ENCODE measurements around the gene KANSL2. TPM values are rescaled to one million over a fixed set of nuclear protein-coding genes. Genes with fewer than 3 reads are reported as not detected.

KANSL2 gene
- total RNA-seq, 1 experiment from 2014 or later: 59.7 TPM

GRCh38 chr12:48618541-48618940 is 63.5 kb downstream of the KANSL2 start:
- DNase-seq: peak; percentile 78 to 87
- intact Hi-C loops (cut with micrococcal nuclease; ENCODE audit: unreplicated experiment): loop anchor here (1.0 to 10.0 kb wide), 3 partner anchors 76 to 334 kb away; no protein-coding TSS in a partner anchor
- Histone ChIP-seq H3K4me3 (ENCODE audit: low read depth, low read length) (no peak overlapping the region), H3K36me3 (ENCODE audit: control insufficient read depth, insufficient read depth, low read length) (no peaks in the 10 kb centered on the region), H3K9me3 (no peaks in the 10 kb centered on the region), H3K4me1 (no peaks in the 10 kb centered on the region), H3K27me3 (replicated peaks; ENCODE audit: control insufficient read depth, insufficient read depth, low read length) (no peaks in the 10 kb centered on the region)
- Mint-ChIP-seq H3K4me3 (ENCODE audit: unreplicated experiment) (no peak overlapping the region), H3K27me3 (ENCODE audit: insufficient read depth, unreplicated experiment) (peaks cover 29% of the 10 kb centered on the region), H3K27ac (ENCODE audit: unreplicated experiment) (no peak overlapping the region), H3K36me3 (ENCODE audit: insufficient read depth, unreplicated experiment) (no peaks in the 10 kb centered on the region), H3K4me1 (ENCODE audit: low read depth, unreplicated experiment) (no peaks in the 10 kb centered on the region), H3K9me3 (ENCODE audit: unreplicated experiment) (peaks cover 12% of the 10 kb centered on the region)
- no TSS peak for BruUV-seq (replicated peaks)
- peak; percentile 97 to 98 for TF ChIP-seq CTCF (IDR thresholded peaks at IDR 0.05; ENCODE audit: insufficient read depth in 1 of 2, low read depth in 1 of 2, low read length in 1 of 2, severe bottlenecking in 1 of 2, unreplicated experiment in 1 of 2)
- ChIA-PET CTCF (interaction anchor here (0.5 to 3.4 kb wide), 16 partner anchors 9 to 535 kb away, joined by 3 to 93 read pairs (median 3); no protein-coding TSS in a partner anchor), POLR2A (no interaction called here)

GRCh38 chr12:48615681-48616080 is 66.4 kb downstream of the KANSL2 start:
- H3K9me3 Mint-ChIP-seq (ENCODE audit: unreplicated experiment): peaks cover 28% of the 10 kb centered on the region
- Histone ChIP-seq H3K9me3 (peaks cover 4% of the 10 kb centered on the region; the same call in 1 of the 2 replicates), H3K36me3 (ENCODE audit: control insufficient read depth, insufficient read depth, low read length) (no peaks in the 10 kb centered on the region), H3K27me3 (replicated peaks; ENCODE audit: control insufficient read depth, insufficient read depth, low read length) (no peaks in the 10 kb centered on the region), H3K4me3 (ENCODE audit: low read depth, low read length) (no peak overlapping the region), H3K4me1 (no peaks in the 10 kb centered on the region)
- no peak overlapping the region for H3K27ac Mint-ChIP-seq (ENCODE audit: unreplicated experiment)
- no peak overlapping the region for H3K4me3 Mint-ChIP-seq (ENCODE audit: unreplicated experiment)
- peaks cover 7% of the 10 kb centered on the region for H3K4me1 Mint-ChIP-seq (ENCODE audit: low read depth, unreplicated experiment)
- no peak for TF ChIP-seq CTCF (IDR thresholded peaks at IDR 0.05; ENCODE audit: insufficient read depth in 1 of 2, low read depth in 1 of 2, low read length in 1 of 2, severe bottlenecking in 1 of 2, unreplicated experiment in 1 of 2)
- no peaks in the 10 kb centered on the region for H3K36me3 Mint-ChIP-seq (ENCODE audit: insufficient read depth, unreplicated experiment)
- ChIA-PET POLR2A (no interaction called here), CTCF (no interaction called here)
- intact Hi-C loops (cut with micrococcal nuclease; ENCODE audit: unreplicated experiment): loop anchor here (5.0 to 10.0 kb wide), 2 partner anchors 158 to 331 kb away; no protein-coding TSS in a partner anchor
- no TSS peak for BruUV-seq (replicated peaks)
- peaks cover 28% of the 10 kb centered on the region for H3K27me3 Mint-ChIP-seq (ENCODE audit: insufficient read depth, unreplicated experiment)
- no peak for DNase-seq

GRCh38 chr12:48613321-48613720 is 68.7 kb downstream of the KANSL2 start:
- H3K4me1 Mint-ChIP-seq (ENCODE audit: low read depth, unreplicated experiment): peaks cover 7% of the 10 kb centered on the region
- no peak for DNase-seq
- CTCF ChIA-PET: interaction anchor here (1.1 kb wide), 1 partner anchor 70 kb away, joined by 3 read pairs; no protein-coding TSS in a partner anchor
- no peak for TF ChIP-seq CTCF (IDR thresholded peaks at IDR 0.05; ENCODE audit: insufficient read depth in 1 of 2, low read depth in 1 of 2, low read length in 1 of 2, severe bottlenecking in 1 of 2, unreplicated experiment in 1 of 2)
- intact Hi-C loops (cut with micrococcal nuclease; ENCODE audit: unreplicated experiment): loop anchor here (10.0 kb wide), 1 partner anchor 329 kb away; no protein-coding TSS in a partner anchor
- H3K36me3 ChIP-seq (ENCODE audit: control insufficient read depth, insufficient read depth, low read length): no peaks in the 10 kb centered on the region
- peaks cover 28% of the 10 kb centered on the region for H3K9me3 Mint-ChIP-seq (ENCODE audit: unreplicated experiment)
- peaks cover 18% of the 10 kb centered on the region for H3K27me3 Mint-ChIP-seq (ENCODE audit: insufficient read depth, unreplicated experiment)
- no peak overlapping the region for H3K27ac Mint-ChIP-seq (ENCODE audit: unreplicated experiment)
- no peaks in the 10 kb centered on the region for H3K27me3 ChIP-seq (replicated peaks; ENCODE audit: control insufficient read depth, insufficient read depth, low read length)
- H3K36me3 Mint-ChIP-seq (ENCODE audit: insufficient read depth, unreplicated experiment): no peaks in the 10 kb centered on the region
- no peak overlapping the region for H3K4me3 ChIP-seq (ENCODE audit: low read depth, low read length)
- H3K9me3 ChIP-seq: peaks cover 4% of the 10 kb centered on the region; the same call in 1 of the 2 replicates
- H3K4me1 ChIP-seq: no peaks in the 10 kb centered on the region
- H3K4me3 Mint-ChIP-seq (ENCODE audit: unreplicated experiment): no peak overlapping the region
- POLR2A ChIA-PET: no interaction called here
- no TSS peak for BruUV-seq (replicated peaks)

Small RNA genes lying within 50 kb of the gene (microRNA-seq; reads per million reads assigned to microRNA genes)
- gene MIR1291: 2.4 reads per million, percentile 12 among the genes with 10 or more reads in this experiment

Other genes with a start within 250 kb of the KANSL2 start
- gene ANP32D, start 209.7 kb downstream of the KANSL2 start, total RNA-seq (2022): not detected in 2 replicates
- gene C12orf54, start 199.7 kb downstream of the KANSL2 start, total RNA-seq (2022): not detected in 2 replicates
- not detected in 2 replicates for gene OR8S1, start 156.6 kb downstream of the KANSL2 start, total RNA-seq (2022)
- gene LALBA, start 112.2 kb downstream of the KANSL2 start, total RNA-seq (2022): not detected in 2 replicates
- 52.1 and 53.1 TPM in 2 replicates for gene CCNT1, start 34.5 kb upstream of the KANSL2 start, total RNA-seq (2022)
- gene ADCY6, start 106.9 kb upstream of the KANSL2 start, total RNA-seq (2022): 89.8 and 92.9 TPM in 2 replicates
- 20.4 and 28.2 TPM in 2 replicates for gene CACNB3, start 136.3 kb upstream of the KANSL2 start, total RNA-seq (2022)
- gene DDX23, start 169.9 kb upstream of the KANSL2 start, total RNA-seq (2022): 151 and 152 TPM in 2 replicates
- gene RND1, start 183.6 kb upstream of the KANSL2 start, total RNA-seq (2022): 5.1 and 5.2 TPM in 2 replicates
- gene FKBP11, start 243.3 kb upstream of the KANSL2 start, total RNA-seq (2022): 79.5 and 83.2 TPM in 2 replicates